Posterior cingulate gyrus (tissue), 11 donors: ENCODE results near the gene CD248.
A peak's percentile ranks its signal among the peaks of the same experiment; 100 is the strongest.
"Not testable (repeated sequence)": the region's sequence is repeated elsewhere in the genome, so short reads cannot be mapped to it uniquely, and the experiment has no call there.

Source experiments
- DNase-seq, 10 donors: peaks; one replicate each; pipeline versions ENCODE4 v3.0.0 to v3.0.0-alpha.2; 2020 to 2021; ENCODE audit warnings: mixed read lengths in 3 of 10
- intact Hi-C: fragments of 100-400 bp; cut with DNase I; formaldehyde crosslinking; loops from one replicate; pipeline ENCODE4 v1.15.1; 2023

The CD248 gene, protein sequence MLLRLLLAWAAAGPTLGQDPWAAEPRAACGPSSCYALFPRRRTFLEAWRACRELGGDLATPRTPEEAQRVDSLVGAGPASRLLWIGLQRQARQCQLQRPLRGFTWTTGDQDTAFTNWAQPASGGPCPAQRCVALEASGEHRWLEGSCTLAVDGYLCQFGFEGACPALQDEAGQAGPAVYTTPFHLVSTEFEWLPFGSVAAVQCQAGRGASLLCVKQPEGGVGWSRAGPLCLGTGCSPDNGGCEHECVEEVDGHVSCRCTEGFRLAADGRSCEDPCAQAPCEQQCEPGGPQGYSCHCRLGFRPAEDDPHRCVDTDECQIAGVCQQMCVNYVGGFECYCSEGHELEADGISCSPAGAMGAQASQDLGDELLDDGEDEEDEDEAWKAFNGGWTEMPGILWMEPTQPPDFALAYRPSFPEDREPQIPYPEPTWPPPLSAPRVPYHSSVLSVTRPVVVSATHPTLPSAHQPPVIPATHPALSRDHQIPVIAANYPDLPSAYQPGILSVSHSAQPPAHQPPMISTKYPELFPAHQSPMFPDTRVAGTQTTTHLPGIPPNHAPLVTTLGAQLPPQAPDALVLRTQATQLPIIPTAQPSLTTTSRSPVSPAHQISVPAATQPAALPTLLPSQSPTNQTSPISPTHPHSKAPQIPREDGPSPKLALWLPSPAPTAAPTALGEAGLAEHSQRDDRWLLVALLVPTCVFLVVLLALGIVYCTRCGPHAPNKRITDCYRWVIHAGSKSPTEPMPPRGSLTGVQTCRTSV

GRCh38 chr11:66316849-66317251, at the start of gene CD248:
TSS of gene CD248 (minus strand) at chr11:66317044. CDS start at chr11:66317027, 17 bp downstream.
- intact Hi-C loops = no loop called here

GRCh38 chr11:66365711-66366619, 49.1 kb upstream of the CD248 start:
- intact Hi-C loops = no loop called here

More at GRCh38 chr11:66316849-66317251, at the start of gene CD248:
- peak in 2 of 10 donors; percentile 27 to 80 for DNase-seq

DNA sequence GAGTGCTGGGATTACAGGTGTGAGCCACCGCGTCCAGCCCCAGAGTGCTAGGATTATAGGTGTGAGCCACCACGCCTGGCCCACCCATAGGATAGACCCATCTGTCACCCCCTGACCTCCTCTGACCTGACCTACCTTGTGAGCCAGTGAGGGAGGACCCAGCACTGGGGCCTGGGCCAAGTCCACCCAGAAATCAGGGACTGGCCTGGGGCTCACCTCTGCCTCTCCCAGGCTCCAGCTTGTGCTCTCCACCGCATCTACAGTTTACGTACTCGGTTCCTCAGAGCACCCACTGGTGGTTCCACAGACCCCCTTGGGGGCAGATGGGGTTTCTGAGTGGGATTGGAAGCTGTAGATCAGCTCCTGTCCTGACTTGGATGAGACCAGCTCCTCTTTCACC, 48.3 kb upstream of the CD248 start:
- intact Hi-C loops = no loop called here
- DNase-seq = peak in 1 of 10 donors; percentile 52

More at GRCh38 chr11:66365711-66366619, 49.1 kb upstream of the CD248 start:
- peak in 1 of 10 donors; percentile 45 for DNase-seq

- DNase-seq = peak in 3 of 10 donors; percentile 30 to 75 (median 37)
- intact Hi-C loops = no loop called here
Observed at GRCh38 chr11:66363805-66364535, 47.1 kb upstream of the CD248 start.

DNA sequence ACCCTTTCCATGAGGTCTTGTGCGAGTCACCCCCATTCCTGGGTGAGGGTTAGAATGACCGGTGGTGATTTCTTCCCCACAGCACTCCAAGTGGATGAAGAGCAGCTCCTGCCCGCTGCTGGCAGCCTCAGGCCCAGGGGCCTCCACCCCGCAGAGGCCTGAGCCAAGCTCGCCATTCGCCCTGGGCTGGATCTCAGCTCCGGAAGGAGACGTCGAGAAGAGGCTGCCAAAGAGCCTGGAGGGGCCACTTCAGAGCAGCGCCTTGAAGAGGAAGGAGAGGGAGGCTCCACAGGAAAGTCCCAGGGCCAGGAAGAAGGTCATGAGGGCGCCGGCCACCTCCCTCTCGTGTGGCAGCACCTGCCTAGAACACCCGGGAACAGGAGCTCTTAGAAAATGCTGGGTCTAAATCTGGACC, 46.4 kb upstream of the CD248 start:
- intact Hi-C loops = no loop called here
- DNase-seq = peak in 1 of 10 donors; percentile 59

- DNase-seq = peak in 2 of 10 donors; percentile 59 to 65
- intact Hi-C loops = no loop called here
Observed at GRCh38 chr11:66362481-66363147, 45.8 kb upstream of the CD248 start.

DNA sequence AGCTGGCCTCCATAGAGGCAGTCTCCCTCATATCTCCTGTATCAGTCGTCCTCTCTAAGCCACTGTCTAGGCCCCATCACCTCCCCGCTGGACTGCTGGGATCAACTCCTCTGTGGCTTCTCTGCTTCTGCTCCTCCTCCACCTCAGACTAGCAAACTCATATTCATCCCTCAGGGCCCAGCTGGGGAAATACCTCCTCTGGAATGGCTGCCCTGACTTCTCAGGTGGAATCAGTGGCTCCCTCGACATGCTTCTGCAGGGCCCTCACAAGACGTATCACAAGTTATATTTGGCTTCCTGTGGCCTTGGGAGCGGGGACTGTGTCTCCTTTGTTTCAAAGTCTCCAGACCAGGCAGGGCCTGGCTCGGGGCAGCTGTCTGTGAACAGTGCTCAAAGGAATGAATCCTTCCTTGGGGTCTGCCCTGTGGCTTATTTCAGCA, 44.7 kb upstream of the CD248 start:
- intact Hi-C loops = no loop called here

GRCh38 chr11:66360406-66361073, 43.7 kb upstream of the CD248 start:
- DNase-seq = peak in 1 of 10 donors; percentile 63
- intact Hi-C loops = no loop called here

More for the DNA sequence above, 44.7 kb upstream of the CD248 start:
- DNase-seq = peak in 2 of 10 donors; percentile 50 to 67

- peak in 1 of 10 donors; percentile 37 for DNase-seq
- intact Hi-C loops = no loop called here
Observed at GRCh38 chr11:66359662-66360087, 42.8 kb upstream of the CD248 start.

DNA sequence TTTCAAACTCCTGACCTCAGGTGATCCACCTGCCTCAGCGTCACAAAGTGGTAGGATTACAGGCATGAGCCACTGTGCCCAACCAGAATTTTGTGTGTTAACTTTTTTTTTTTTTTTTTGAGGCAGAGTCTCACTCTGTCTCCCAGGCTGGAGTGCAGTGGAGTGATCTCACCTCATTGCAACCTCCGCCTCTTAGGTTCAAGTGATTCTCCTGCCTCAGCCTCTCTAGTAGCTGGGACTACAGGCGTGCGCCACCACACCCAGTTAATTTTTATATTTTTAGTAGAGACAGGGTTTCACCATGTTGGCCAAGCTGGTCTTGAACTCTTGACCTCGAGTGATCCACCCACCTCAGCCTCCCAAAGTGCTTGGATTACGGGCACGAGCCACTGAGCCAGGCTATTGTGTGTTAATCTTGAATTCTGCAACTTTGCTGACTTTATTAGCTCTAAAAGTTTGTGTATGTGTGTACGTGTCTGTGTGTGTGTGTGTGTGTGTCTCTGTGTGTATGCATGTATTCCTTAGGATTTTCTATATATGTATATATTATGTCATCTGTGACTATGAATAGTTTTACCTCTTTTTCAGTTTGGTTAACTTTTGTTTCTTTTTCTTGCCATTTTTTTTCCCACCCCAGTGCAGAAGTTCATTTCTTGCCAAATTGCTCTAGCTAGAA, 33.9 kb upstream of the CD248 start:
- intact Hi-C loops = not testable (repeated sequence)
- DNase-seq = peak in 2 of 10 donors; percentile 20 to 26

GRCh38 chr11:66349084-66349386, 32.2 kb upstream of the CD248 start:
- DNase-seq = peak in 1 of 10 donors; percentile 10
- intact Hi-C loops = no loop called here

DNA sequence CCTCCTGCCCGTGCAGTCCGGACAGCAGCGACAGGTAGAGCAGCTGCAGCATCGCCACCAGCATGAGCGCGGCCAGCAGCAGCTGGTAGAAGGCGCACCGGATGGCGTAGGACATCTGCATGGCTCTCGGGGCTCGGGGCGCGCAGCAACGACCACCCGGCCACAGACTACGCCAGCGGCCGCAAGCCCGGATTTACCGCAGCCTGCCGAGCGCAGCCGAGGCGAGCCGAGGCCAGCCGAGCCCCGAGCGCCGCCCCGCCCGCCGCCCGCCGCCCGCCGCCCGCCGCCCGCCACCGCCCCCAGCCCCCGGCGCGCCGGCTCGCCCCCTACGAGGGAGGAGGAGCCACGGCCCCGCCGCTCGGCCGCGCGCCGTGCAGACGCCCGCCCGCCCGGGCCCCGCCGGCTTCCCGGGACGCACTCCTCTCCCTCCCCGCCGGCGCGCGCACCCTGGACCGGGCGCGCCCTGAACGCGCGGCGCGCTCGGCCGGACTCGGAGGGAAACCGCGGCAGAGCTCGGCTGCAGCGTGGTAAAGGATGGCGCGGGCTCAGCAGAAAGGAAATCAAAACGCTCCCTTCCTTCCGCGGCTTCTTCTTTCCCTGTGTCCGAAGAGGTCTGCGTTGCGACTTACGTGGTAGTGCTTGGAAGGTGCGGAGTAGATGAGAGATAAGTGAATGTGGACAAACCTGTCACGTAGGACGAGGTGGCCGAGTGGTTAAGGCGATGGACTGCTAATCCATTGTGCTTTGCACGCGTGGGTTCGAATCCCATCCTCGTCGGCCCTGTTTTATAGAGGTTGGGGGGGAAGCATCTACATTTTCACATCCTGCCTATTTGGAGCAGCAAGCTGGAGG, 30.8 kb upstream of the CD248 start, which contains the start of gene B4GAT1:
TSS of gene B4GAT1 (minus strand) at position 205 of the 852 bp plus-strand sequence. CDS start at position 121, 84 bp downstream.
- peak; percentile 74 to 97 (median 82) for DNase-seq
- intact Hi-C loops = no loop called here

DNA sequence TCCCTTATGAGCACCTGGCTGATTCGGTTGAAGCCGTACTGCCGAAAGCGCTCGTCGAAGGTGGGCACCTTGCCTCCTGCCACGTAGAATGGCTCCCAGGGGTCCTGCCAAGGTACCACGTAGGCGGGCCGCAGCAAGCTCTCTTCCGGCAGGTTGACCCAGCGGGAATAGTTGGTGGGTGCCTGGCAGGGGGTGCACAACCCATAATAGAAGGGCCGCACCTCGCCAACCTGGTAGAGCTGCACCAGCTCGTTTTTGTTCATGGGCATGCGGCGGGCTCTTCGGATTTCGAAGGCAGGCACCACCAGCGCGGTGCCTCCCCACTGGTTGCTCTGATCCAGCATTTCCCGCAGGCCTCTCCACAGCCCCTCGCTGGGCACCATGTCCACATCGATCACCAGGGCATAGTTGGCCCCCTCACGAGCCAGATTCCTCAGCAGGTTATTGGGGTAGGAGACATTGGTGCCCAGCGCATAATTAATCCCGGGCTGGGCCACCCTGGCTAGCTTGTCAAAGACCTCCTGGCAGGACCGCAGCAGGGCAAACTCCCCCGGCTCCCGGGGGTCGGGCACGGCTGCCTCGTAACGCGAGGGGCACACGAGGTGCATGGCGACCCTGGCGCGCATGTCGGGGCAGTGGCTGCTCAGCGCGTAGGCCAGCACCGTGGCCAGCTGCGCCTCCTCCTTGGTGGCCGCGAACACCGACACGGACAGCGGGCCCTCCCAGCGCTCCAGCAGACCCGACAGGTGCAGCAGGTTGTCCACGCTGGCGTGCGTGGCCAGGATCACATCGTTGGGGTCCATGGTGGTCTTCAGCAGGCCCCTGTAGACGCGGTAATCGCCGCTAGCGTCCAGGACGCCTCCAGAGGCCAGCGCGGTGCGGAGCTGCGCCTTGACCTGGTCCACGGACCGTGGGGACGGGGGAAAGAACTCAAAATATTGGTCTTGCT, 29.9 kb upstream of the CD248 start:
- intact Hi-C loops = no loop called here
- DNase-seq = peak in 4 of 10 donors; percentile 19 to 90 (median 82)

GRCh38 chr11:66345316-66345649, 28.4 kb upstream of the CD248 start:
- intact Hi-C loops = no loop called here
- DNase-seq = no peak

DNA sequence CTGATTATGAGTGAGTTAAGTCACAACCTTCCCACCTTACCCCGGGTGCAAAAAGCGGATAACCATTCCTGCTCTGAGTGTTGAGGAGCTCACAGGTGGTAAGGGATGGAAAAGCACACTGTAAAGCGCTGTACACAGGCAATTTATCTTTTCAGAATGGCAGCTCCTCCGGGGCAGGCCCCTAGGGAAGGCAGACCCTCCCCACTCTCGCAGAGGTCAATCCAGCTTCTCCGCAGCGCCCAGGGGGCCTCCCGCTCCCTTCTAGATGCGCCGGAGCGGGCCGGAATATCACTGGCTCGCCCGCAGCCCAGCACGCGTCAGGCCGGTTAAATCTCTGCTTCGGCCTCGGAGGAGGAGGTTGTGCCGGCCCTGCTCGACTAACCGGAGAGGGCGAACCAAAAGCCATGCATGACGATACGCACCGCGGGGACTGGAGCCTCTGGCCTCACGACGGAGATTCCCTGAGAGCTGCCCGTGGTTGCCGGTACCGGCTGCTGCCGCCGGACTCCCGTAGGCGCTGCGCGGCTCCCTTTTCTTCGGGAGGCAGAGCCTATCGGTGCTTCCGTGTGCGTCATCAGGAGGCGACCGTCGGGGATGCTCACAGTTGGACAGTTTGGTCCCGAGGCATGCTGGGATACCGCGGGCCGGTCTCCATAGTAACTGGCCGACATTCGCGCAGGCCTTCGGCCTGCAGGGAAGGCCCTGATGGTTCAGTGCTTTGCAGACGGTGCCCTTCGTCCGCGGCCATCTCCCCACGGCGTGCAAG, 27.9 kb upstream of the CD248 start, which contains the start of gene BRMS1:
TSS of gene BRMS1 (minus strand) at position 555 of the 766 bp plus-strand sequence. CDS start 2,870 bp downstream, outside the sequence.
- intact Hi-C loops = no loop called here
- peak; percentile 95 to 99 (median 98) for DNase-seq
